T47D (cell line): ENCODE measurements around the gene AK5.

Experiments used
- DNase-seq, 2 experiments: peaks; one replicate each; pipeline versions ENCODE4 v3.0.0 to v3.0.0-alpha.2; 2011 to 2012; ENCODE audit warnings: low read depth in 1 of 2, low spot score in 1 of 2
- JUND ChIP-seq: IDR thresholded peaks from 2 replicates; pipeline ENCODE4 v1.6.1; 2012; ENCODE audit warnings: low read depth
- in situ Hi-C: cut with HindIII; loops from 2 replicates; pipeline ENCODE4 v1.10.0; 2016; ENCODE audit warnings: low sequenced_read_pairs, low pct_unique_long_range_greater_than_20kb

AK5 gene

GRCh38 chr1:77465139-77465538 is 183.3 kb downstream of the AK5 start:
- in situ Hi-C loops: no loop called here
- no peak for TF ChIP-seq JUND
- no peak for DNase-seq

GRCh38 chr1:77465922-77466321 is 184.1 kb downstream of the AK5 start:
- in situ Hi-C loops: no loop called here
- TF ChIP-seq JUND: no peak
- no peak for DNase-seq

GRCh38 chr1:77467021-77467595 is 185.3 kb downstream of the AK5 start:
- in situ Hi-C loops: no loop called here
- no peak for TF ChIP-seq JUND

GRCh38 chr1:77467741-77468140 is 185.9 kb downstream of the AK5 start:
- TF ChIP-seq JUND: no peak
- in situ Hi-C loops: no loop called here
- no peak for DNase-seq

More at GRCh38 chr1:77467021-77467595, 185.3 kb downstream of the AK5 start:
- DNase-seq: no peak

GRCh38 chr1:77468257-77468948 is 186.6 kb downstream of the AK5 start:
- in situ Hi-C loops: no loop called here
- DNase-seq: peak in 1 of 2 experiments; percentile 4
- TF ChIP-seq JUND: no peak

GRCh38 chr1:77468949-77469710 is 187.3 kb downstream of the AK5 start:
- DNase-seq: no peak
- in situ Hi-C loops: no loop called here
- no peak for TF ChIP-seq JUND

- in situ Hi-C loops: no loop called here
- no peak for TF ChIP-seq JUND
- DNase-seq: no peak
These were observed 189.9 kb downstream of the AK5 start for GRCh38 chr1:77471691-77472090.

GRCh38 chr1:77473690-77474089 is 191.9 kb downstream of the AK5 start:
- no peak for DNase-seq
- TF ChIP-seq JUND: no peak
- in situ Hi-C loops: no loop called here

- no peak for TF ChIP-seq JUND
- no peak for DNase-seq
- in situ Hi-C loops: no loop called here
These were observed 193.8 kb downstream of the AK5 start for GRCh38 chr1:77475641-77476040.

GRCh38 chr1:77476475-77476874 is 194.7 kb downstream of the AK5 start:
- no peak for TF ChIP-seq JUND
- in situ Hi-C loops: no loop called here

GRCh38 chr1:77484334-77484733 is 202.5 kb downstream of the AK5 start:
- DNase-seq: no peak
- TF ChIP-seq JUND: no peak

More at GRCh38 chr1:77476475-77476874, 194.7 kb downstream of the AK5 start:
- DNase-seq: no peak

GRCh38 chr1:77484926-77485325 is 203.1 kb downstream of the AK5 start:
- in situ Hi-C loops: no loop called here
- no peak for DNase-seq
- TF ChIP-seq JUND: no peak

More at GRCh38 chr1:77484334-77484733, 202.5 kb downstream of the AK5 start:
- in situ Hi-C loops: no loop called here

GRCh38 chr1:77487631-77488030 is 205.8 kb downstream of the AK5 start:
- no peak for DNase-seq
- in situ Hi-C loops: no loop called here
- TF ChIP-seq JUND: no peak
